GM18873 (cell line): Measurements from ENCODE around the gene SKOR1.

Source experiments
- ATAC-seq: cut with Tn5 transposase; IDR thresholded peaks from one replicate; pipeline ENCODE4 v1.9.1; 2021; ENCODE audit warnings: mild to moderate bottlenecking, moderate library complexity, moderate number of reproducible peaks; ENCODE audit not compliant: unreplicated experiment, low FRiP score

Gene SKOR1

GRCh38 chr15:67816668-67817067 is 8.6 kb upstream of the SKOR1 start:
- ATAC-seq, result no peak

- no peak for ATAC-seq
Measured at GRCh38 chr15:67818464-67818863, 6.8 kb upstream of the SKOR1 start.

- no peak for ATAC-seq
Measured at GRCh38 chr15:67819636-67820035, 5.7 kb upstream of the SKOR1 start.

- ATAC-seq, result no peak
Measured at GRCh38 chr15:67820122-67820991, 5.0 kb upstream of the SKOR1 start.

GRCh38 chr15:67820992-67821783 is 4.1 kb upstream of the SKOR1 start:
- no peak for ATAC-seq

- ATAC-seq, result no peak
Measured at GRCh38 chr15:67821784-67822440, 3.4 kb upstream of the SKOR1 start.

- no peak for ATAC-seq
Measured at GRCh38 chr15:67822537-67823313, 2.6 kb upstream of the SKOR1 start.

GRCh38 chr15:67823314-67824196 is 1.8 kb upstream of the SKOR1 start:
- ATAC-seq, result no peak

- ATAC-seq, result no peak
Measured at GRCh38 chr15:67824197-67824968, 926 bp upstream of the SKOR1 start.

- no peak for ATAC-seq
Measured at GRCh38 chr15:67825881-67826716, 790 bp downstream of the SKOR1 start.

- ATAC-seq, result no peak
Measured at GRCh38 chr15:67826717-67827561, 1.6 kb downstream of the SKOR1 start.

GRCh38 chr15:67827562-67828277 is 2.4 kb downstream of the SKOR1 start:
- no peak for ATAC-seq

GRCh38 chr15:67828278-67828968 is 3.1 kb downstream of the SKOR1 start:
- ATAC-seq, result no peak

GRCh38 chr15:67828969-67829646 is 3.8 kb downstream of the SKOR1 start:
- no peak for ATAC-seq
